Fibroblast of pulmonary artery (primary cell): ENCODE results near the gene TSEN15.
"Not testable (repeated sequence)": the region's sequence is repeated elsewhere in the genome, so short reads cannot be mapped to it uniquely, and the experiment has no call there.

Source experiments
- DNase-seq: peaks from one replicate; pipeline ENCODE4 v3.0.0-alpha.2; 2010; ENCODE audit warnings: low read depth
- H3K4me3 ChIP-seq: replicated peaks from 2 replicates; pipeline ENCODE4 v1.5.1; 2011; ENCODE audit warnings: low read depth, mild to moderate bottlenecking, control low read depth, low read length, moderate library complexity
- TF ChIP-seq, protein P1 (sequence below): IDR thresholded peaks from 2 replicates; pipeline ENCODE4 v1.5.1; 2011; ENCODE audit warnings: mild to moderate bottlenecking, control low read depth, low read length, inconsistent platforms; ENCODE audit errors: missing control alignments

The TSEN15 gene

DNA sequence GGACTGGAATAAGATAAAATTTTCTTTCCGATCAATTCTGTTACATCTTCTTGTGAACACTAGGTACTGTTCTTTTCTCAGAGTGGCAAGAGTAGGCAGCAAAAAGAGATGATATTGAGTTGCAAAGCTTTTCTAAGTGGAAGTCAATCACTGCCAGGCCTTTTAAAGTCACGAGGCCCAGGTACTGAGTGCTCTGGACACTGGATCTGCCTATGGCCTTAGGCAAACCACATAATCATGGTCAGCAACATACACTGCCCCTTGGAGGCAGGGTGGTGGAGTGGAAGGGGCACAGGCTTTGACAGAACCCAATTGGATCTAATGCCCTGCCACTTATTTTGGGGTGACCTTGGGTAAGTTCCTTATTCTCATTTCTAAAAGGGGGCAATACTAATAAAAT lies 41.5 kb downstream of the TSEN15 start:
- no peak for DNase-seq
- H3K4me3 ChIP-seq, result no peak overlapping the region
- TF ChIP-seq, protein P1, sequence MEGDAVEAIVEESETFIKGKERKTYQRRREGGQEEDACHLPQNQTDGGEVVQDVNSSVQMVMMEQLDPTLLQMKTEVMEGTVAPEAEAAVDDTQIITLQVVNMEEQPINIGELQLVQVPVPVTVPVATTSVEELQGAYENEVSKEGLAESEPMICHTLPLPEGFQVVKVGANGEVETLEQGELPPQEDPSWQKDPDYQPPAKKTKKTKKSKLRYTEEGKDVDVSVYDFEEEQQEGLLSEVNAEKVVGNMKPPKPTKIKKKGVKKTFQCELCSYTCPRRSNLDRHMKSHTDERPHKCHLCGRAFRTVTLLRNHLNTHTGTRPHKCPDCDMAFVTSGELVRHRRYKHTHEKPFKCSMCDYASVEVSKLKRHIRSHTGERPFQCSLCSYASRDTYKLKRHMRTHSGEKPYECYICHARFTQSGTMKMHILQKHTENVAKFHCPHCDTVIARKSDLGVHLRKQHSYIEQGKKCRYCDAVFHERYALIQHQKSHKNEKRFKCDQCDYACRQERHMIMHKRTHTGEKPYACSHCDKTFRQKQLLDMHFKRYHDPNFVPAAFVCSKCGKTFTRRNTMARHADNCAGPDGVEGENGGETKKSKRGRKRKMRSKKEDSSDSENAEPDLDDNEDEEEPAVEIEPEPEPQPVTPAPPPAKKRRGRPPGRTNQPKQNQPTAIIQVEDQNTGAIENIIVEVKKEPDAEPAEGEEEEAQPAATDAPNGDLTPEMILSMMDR, result no peak

DNA sequence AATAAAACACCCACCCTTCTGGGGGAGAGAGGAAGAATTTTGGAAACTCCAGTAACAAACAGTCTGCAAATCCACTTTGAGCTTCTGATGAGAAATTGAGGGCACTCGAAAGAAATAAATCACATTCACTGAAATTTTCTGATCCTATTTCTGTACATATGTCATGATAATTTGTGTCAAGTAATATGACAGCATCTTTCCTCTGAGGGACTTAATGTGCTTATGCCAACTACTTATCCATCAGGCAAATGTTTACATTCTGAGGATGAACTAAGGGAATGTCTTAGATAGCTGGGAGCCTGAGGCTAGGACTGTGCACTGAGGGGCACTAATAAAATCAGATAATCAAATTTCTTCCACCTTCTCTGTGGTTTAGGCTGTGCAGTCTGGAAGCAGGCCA lies 44.5 kb downstream of the TSEN15 start:
- DNase-seq, result no peak
- H3K4me3 ChIP-seq, result no peak overlapping the region
- TF ChIP-seq, protein P1, result no peak

DNA sequence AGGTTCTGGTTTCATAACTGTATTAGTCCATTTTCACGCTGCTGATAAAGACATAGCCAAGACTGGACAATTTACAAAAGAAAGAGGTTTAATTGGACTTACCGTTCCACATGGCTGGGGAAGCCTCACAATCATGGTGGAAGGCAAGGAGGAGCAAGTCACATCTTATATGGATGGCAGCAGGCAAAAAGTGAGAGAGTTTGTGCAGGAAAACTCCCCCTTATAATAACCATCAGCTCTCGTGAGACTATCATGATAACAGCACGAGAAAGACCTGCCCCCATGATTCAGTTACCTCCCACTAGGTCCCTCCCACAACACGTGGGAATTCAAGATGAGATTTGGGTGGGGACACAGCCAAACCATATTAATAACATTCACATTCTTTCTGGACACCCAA lies 45.0 kb downstream of the TSEN15 start:
- H3K4me3 ChIP-seq, DNase-seq: not testable (repeated sequence)

DNA sequence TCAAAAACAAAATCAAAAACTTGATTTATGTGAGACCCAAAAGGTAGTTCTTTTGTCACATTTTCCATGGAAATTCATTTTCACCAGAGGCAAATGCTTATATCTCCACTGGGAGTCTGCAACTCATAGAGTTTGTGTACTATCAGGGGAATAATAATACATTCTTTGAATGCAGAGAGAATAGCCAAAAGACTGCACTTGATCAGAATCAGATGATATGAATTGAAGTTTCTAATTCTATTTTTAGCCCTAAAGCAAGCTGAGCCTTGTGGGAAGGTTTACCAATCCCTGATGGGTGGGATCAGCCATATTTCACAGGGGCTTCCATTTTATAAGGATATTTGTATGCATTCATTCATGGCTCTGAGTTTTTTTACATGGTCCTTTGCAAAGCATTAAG lies 49.6 kb downstream of the TSEN15 start:
- no peak overlapping the region for H3K4me3 ChIP-seq
- no peak for DNase-seq
- TF ChIP-seq, protein P1, result no peak

DNA sequence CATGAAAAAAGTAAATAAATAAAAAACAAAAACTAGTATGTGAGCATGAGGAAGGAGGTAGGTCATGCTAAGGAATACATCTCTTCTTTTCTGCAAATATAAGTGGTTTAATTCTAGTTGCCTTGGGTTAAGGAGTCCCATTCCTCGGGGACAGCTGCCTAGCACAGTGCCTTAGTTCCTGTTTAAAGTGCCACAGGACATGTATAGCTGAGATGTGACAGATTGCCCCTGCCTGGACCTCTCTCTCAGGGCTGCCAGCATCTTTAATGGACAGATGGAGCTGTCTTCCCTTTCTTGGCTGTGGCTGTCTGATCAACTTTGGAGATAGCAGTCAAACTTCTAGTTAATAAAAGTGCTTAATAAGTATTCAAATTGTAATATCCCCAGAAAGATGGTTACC lies 50.0 kb downstream of the TSEN15 start:
- no peak for DNase-seq
- TF ChIP-seq, protein P1, result no peak
- H3K4me3 ChIP-seq, result no peak overlapping the region

DNA sequence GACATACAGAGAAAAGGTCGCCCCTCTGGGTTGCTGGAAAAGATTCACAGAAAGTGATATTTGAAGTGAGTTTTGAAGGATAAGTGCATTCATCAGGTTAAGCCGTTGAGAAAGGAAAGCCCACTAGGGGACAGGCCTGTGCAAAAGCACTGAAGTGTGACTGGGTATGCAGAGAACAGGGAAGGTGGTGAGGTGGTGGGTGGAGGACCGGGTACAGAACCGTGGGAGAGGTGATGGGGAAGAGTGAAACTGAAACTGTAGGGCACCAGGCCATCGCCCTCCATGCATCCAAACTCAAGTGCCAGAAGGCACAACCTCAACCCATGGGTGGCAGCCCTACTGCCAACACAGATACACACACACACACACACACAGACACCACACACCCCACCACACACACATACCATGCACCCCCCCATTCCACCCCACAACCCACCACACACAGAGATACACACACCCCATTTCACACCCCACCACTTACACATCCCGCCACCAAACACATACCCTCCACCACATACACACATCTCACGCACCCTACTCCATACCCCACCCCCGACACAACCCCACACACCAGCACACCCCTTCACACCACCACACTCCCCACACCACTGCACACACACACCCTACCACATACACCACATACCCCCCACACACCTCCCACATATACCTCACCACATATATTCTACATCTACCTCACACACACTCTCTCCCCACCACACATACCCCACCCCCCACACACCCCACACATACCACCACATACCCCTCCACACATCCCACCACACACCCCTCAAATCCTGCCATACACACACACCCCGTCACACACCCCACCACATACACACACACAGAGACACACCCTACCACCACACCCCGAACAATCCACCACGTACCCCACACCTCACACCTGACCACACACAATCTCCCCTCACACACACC lies 59.0 kb downstream of the TSEN15 start:
- TF ChIP-seq, protein P1, result peak; percentile 3
- H3K4me3 ChIP-seq, result no peak overlapping the region
- DNase-seq, result no peak

DNA sequence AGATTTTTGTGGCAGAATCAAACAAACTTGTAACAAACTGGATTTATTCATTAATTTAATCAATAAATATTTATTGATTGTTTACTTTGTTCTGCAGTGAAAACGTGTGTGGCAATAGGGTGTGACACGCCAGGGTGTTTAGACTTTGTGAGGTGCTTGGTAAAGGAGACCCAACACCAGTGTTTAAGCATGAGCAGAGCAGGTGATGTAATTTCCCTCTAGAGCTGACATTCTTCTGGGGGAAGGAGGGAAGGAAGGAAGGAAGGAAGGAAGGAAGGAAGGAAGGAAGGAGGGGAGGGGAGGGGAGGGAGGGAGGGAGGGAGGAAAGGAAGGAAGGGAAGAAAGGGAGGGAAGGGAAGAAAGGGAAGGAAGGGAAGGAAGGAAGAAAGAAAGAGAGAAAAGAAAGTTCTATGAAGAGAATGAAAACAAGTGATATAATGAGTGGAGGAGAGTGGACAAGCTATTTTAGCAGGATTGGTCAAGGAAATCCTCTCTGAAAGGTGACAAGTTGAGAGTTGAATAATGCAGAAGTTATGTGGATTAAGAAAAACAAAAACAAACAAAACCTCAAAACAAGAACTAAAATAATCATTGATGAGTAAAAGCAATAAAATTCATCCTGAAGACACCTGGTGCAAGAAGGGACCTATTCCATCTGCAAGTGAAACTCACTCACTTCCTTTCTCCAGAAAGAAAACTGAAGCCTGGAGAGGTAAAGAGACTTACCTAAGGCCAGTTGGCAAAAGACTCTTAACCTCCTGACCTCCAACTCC lies 60.8 kb downstream of the TSEN15 start:
- TF ChIP-seq, protein P1, result no peak
- no peak for DNase-seq
- no peak overlapping the region for H3K4me3 ChIP-seq
